ENCODE results near the gene PTPRZ1.

PTPRZ1 gene

GRCh38 chr7:121961089-121961867 is 88.3 kb downstream of the PTPRZ1 start:
- Histone ChIP-seq H3K4me3 (IDR thresholded peaks at IDR 0.05; ENCODE audit: insufficient read depth, low read depth, low read length) (no peak overlapping the region), H3K79me2 (ENCODE audit: insufficient read depth, low read depth) (no peaks in the 10 kb centered on the region), H3K4me1 (ENCODE audit: low read depth, poor library complexity, severe bottlenecking) (no peaks in the 10 kb centered on the region), H4K20me1 (ENCODE audit: insufficient read depth) (no peaks in the 10 kb centered on the region), H2AFZ (ENCODE audit: low read depth) (no peak overlapping the region), H3K36me3 (ENCODE audit: insufficient read depth) (no peaks in the 10 kb centered on the region), H3K9ac (no peak overlapping the region), H3K27ac (no peak overlapping the region), H3K27me3 (ENCODE audit: insufficient read depth, low read depth) (no peaks in the 10 kb centered on the region), H3K4me2 (no peak overlapping the region)
- no peak for TF ChIP-seq CTCF (conservative IDR thresholded peaks at IDR 0.05; ENCODE audit: low read depth, low read length)

GRCh38 chr7:121966276-121966934 is 93.4 kb downstream of the PTPRZ1 start:
- Histone ChIP-seq H4K20me1 (ENCODE audit: insufficient read depth) (no peaks in the 10 kb centered on the region), H3K27ac (no peak overlapping the region), H3K4me1 (ENCODE audit: low read depth, poor library complexity, severe bottlenecking) (no peaks in the 10 kb centered on the region), H2AFZ (ENCODE audit: low read depth) (no peak overlapping the region), H3K79me2 (ENCODE audit: insufficient read depth, low read depth) (no peaks in the 10 kb centered on the region), H3K27me3 (ENCODE audit: insufficient read depth, low read depth) (no peaks in the 10 kb centered on the region), H3K4me2 (no peak overlapping the region), H3K36me3 (ENCODE audit: insufficient read depth) (no peaks in the 10 kb centered on the region), H3K4me3 (IDR thresholded peaks at IDR 0.05; ENCODE audit: insufficient read depth, low read depth, low read length) (no peak overlapping the region), H3K9ac (no peak overlapping the region)
- TF ChIP-seq CTCF (conservative IDR thresholded peaks at IDR 0.05; ENCODE audit: low read depth, low read length), result no peak

GRCh38 chr7:121966935-121967332 is 94.0 kb downstream of the PTPRZ1 start:
- Histone ChIP-seq H3K9ac (no peak overlapping the region), H3K27ac (no peak overlapping the region), H3K36me3 (ENCODE audit: insufficient read depth) (no peaks in the 10 kb centered on the region), H3K4me3 (IDR thresholded peaks at IDR 0.05; ENCODE audit: insufficient read depth, low read depth, low read length) (no peak overlapping the region), H3K27me3 (ENCODE audit: insufficient read depth, low read depth) (no peaks in the 10 kb centered on the region), H3K4me2 (no peak overlapping the region), H3K79me2 (ENCODE audit: insufficient read depth, low read depth) (no peaks in the 10 kb centered on the region), H2AFZ (ENCODE audit: low read depth) (no peak overlapping the region), H4K20me1 (ENCODE audit: insufficient read depth) (no peaks in the 10 kb centered on the region), H3K4me1 (ENCODE audit: low read depth, poor library complexity, severe bottlenecking) (no peaks in the 10 kb centered on the region)
- no peak for TF ChIP-seq CTCF (conservative IDR thresholded peaks at IDR 0.05; ENCODE audit: low read depth, low read length)

- H3K9ac ChIP-seq, result no peak overlapping the region
- no peaks in the 10 kb centered on the region for H3K79me2 ChIP-seq (ENCODE audit: insufficient read depth, low read depth)
- no peaks in the 10 kb centered on the region for H3K36me3 ChIP-seq (ENCODE audit: insufficient read depth)
- H3K27ac ChIP-seq, result no peak overlapping the region
- no peaks in the 10 kb centered on the region for H4K20me1 ChIP-seq (ENCODE audit: insufficient read depth)
- no peak overlapping the region for H2AFZ ChIP-seq (ENCODE audit: low read depth)
- no peak overlapping the region for H3K4me3 ChIP-seq (IDR thresholded peaks at IDR 0.05; ENCODE audit: insufficient read depth, low read depth, low read length)
- H3K4me1 ChIP-seq (ENCODE audit: low read depth, poor library complexity, severe bottlenecking), result no peaks in the 10 kb centered on the region
- H3K4me2 ChIP-seq, result no peak overlapping the region
- TF ChIP-seq CTCF (conservative IDR thresholded peaks at IDR 0.05; ENCODE audit: low read depth, low read length), result peak; percentile 20; the same call in 1 of the 2 replicates
- H3K27me3 ChIP-seq (ENCODE audit: insufficient read depth, low read depth), result no peaks in the 10 kb centered on the region
Measured at GRCh38 chr7:121985476-121986030, 112.6 kb downstream of the PTPRZ1 start.
